ENCODE data around the gene GADD45GIP1.
A peak's percentile ranks its signal among the peaks of the same experiment; 100 is the strongest.

- peak in 1 of 5 experiments; percentile 24 for TF ChIP-seq CTCF (IDR thresholded peaks at IDR 0.05)
- no peak for TF ChIP-seq POLR2A (IDR thresholded peaks at IDR 0.05)
These were observed 38.8 kb upstream of the GADD45GIP1 start for GRCh38 chr19:12995596-12996405.
